ENCODE data around the gene SPAG16.
"Not testable (repeated sequence)": the region's sequence is repeated elsewhere in the genome, so short reads cannot be mapped to it uniquely, and the experiment has no call there.

SPAG16 gene

DNA sequence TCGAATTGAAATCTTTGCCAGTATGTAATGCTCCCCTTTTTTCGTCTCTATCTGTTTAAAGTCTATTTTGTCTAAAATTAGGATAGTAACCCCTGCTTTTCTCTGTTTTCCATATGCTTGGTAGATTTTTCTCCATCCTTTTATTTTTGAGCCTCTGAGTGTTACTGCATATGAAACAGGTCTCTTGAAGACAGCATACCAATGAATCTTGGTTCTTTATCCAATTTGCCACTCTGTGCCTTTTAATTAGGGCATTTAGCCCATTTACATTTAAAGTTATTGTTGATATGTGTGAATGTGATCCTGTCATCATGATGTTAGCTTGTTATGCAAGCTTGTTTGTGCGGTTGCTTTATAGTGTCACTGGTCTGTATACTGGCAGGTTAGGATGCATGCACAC, 635.8 kb downstream of the SPAG16 start:
- no peak overlapping the region for H3K4me3 ChIP-seq
- H3K27ac ChIP-seq, result no peak overlapping the region
- H4K20me1 ChIP-seq, result no peaks in the 10 kb centered on the region
- H3K9ac ChIP-seq, result no peak overlapping the region
- no peak overlapping the region for H3K4me2 ChIP-seq
- no peaks in the 10 kb centered on the region for H3K4me1 ChIP-seq
- H3K27me3 ChIP-seq, result no peaks in the 10 kb centered on the region
- no peak for TF ChIP-seq Cebpa-rat (IDR thresholded peaks at IDR 0.05)
- no peaks in the 10 kb centered on the region for H3K36me3 ChIP-seq
- H3K9me3 ChIP-seq, result peaks cover 33% of the 10 kb centered on the region

DNA sequence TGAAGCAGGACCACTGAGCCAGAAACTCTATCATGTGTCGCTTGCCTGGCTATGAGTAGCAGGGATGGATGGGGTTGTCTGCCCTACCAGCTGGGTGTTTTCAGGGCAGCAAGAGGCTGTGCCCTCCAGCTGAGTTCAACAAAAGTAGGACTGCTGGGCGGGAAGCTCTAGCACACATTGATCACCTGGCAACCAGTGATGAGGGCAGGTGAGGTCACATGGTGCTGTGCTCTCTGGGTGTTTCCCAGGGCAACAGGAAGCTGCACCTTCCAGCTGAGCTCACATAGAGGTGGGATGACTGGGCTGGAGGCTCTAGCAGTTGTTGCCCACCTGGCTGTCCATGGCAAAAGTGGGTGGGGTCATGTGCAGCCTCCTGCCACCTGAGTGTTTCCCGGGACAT, 639.3 kb downstream of the SPAG16 start:
- TF ChIP-seq Cebpa-rat (IDR thresholded peaks at IDR 0.05), result no peak
- H3K9me3 ChIP-seq, result peaks cover 33% of the 10 kb centered on the region
- no peak overlapping the region for H3K4me2 ChIP-seq
- no peak overlapping the region for H3K4me3 ChIP-seq
- H3K27ac ChIP-seq, result no peak overlapping the region
- H3K4me1 ChIP-seq, result no peaks in the 10 kb centered on the region
- H4K20me1 ChIP-seq, result no peaks in the 10 kb centered on the region
- H3K9ac ChIP-seq, result no peak overlapping the region
- no peaks in the 10 kb centered on the region for H3K36me3 ChIP-seq
- H3K27me3 ChIP-seq, result no peaks in the 10 kb centered on the region

DNA sequence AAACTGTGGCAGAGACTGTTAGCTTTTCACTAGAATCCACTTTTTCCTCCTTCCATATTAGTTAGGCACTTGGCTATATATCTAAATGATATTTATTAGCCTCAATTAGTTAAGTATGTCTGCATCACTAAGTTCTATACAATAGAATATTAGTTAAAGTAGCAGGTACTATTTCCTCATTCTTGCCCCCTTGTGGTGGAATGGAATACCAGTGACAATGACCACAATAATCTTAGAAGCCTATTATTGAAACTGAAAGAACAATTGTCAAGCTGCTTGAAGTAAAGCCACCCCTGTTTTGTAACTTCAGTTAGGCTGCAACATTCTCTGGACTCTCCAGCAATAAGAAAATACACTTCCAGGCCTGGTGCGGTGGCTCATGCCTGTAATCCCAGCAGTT, 650.3 kb downstream of the SPAG16 start:
- H3K9me3 ChIP-seq, result no peaks in the 10 kb centered on the region
- no peak overlapping the region for H3K27ac ChIP-seq
- H3K4me3 ChIP-seq, result no peak overlapping the region
- no peaks in the 10 kb centered on the region for H3K36me3 ChIP-seq
- no peaks in the 10 kb centered on the region for H4K20me1 ChIP-seq
- TF ChIP-seq Cebpa-rat (IDR thresholded peaks at IDR 0.05), result no peak
- H3K27me3 ChIP-seq, result no peaks in the 10 kb centered on the region
- no peak overlapping the region for H3K9ac ChIP-seq
- no peaks in the 10 kb centered on the region for H3K4me1 ChIP-seq
- H3K4me2 ChIP-seq, result no peak overlapping the region

DNA sequence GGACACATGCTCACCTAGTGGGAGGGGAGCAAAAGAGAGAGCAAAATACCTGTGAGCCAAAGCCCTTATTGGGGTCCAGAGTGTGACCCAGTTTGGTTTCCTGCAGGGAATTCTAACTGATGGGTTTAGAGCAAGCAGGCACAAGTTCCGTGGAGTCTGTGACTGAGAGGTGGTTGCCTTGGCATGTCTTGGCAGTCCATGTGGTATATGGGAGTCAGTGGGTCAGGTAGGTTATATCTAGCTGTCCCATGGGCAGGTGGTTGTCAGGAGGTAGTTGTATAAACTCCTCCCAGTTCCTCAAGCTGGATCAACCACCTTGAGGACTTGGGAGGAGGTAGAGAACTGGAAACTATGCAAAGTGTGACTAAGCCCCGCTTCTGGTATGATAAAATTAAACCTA, 673.8 kb downstream of the SPAG16 start:
- Histone ChIP-seq H3K4me2 (no peak overlapping the region), H3K27ac (no peak overlapping the region), H3K9me3 (no peaks in the 10 kb centered on the region), H3K36me3 (no peaks in the 10 kb centered on the region), H4K20me1 (no peaks in the 10 kb centered on the region), H3K4me3 (no peak overlapping the region), H3K27me3 (no peaks in the 10 kb centered on the region), H3K4me1 (no peaks in the 10 kb centered on the region), H3K9ac (no peak overlapping the region)
- no peak for TF ChIP-seq Cebpa-rat (IDR thresholded peaks at IDR 0.05)

DNA sequence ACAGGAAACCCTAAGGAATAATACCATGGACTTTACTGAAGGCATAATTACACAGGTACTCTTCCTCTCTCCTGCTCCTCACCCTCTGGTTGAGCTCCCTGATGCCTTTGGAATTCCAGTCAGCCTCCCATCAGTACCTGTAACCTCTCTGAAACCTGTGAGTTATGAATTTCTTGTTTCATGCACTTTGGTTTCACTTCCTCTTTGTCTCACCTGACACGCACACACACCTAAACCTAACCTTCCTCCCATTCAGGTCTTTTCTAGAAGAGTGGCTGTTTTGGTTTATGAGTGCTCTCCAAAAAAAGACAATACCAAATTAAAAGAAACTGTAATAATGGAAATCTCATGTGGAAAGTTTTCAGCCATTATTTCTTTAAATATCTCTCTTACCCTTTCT, 675.3 kb downstream of the SPAG16 start:
- H3K4me2 ChIP-seq, result no peak overlapping the region
- no peaks in the 10 kb centered on the region for H4K20me1 ChIP-seq
- no peaks in the 10 kb centered on the region for H3K27me3 ChIP-seq
- no peaks in the 10 kb centered on the region for H3K4me1 ChIP-seq
- TF ChIP-seq Cebpa-rat (IDR thresholded peaks at IDR 0.05), result no peak
- no peak overlapping the region for H3K4me3 ChIP-seq
- H3K9ac ChIP-seq, result no peak overlapping the region
- no peaks in the 10 kb centered on the region for H3K9me3 ChIP-seq
- H3K36me3 ChIP-seq, result no peaks in the 10 kb centered on the region
- H3K27ac ChIP-seq, result no peak overlapping the region

DNA sequence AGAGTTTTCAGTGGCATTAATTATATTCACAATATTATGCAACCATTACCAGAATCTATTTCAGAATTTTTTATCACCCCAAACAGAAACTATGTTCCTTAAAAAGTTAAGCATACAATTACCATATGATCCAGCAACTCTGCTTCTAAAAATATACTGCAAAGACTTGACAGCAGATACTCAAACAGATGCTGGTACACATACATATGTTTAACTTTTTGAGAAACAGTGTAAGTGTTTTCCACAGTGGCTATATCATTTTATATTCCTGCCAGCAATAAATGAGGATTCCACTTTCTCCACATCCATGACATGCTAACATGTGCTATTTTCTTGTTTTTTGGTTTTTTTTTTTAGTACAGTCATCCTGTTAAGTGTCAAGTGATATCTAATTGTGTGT, 687.3 kb downstream of the SPAG16 start:
- Histone ChIP-seq H4K20me1 (no peaks in the 10 kb centered on the region), H3K4me3 (no peak overlapping the region), H3K9ac (no peak overlapping the region), H3K4me2 (no peak overlapping the region), H3K36me3 (no peaks in the 10 kb centered on the region), H3K27me3 (no peaks in the 10 kb centered on the region), H3K27ac (no peak overlapping the region), H3K9me3 (no peaks in the 10 kb centered on the region), H3K4me1 (no peaks in the 10 kb centered on the region)
- no peak for TF ChIP-seq Cebpa-rat (IDR thresholded peaks at IDR 0.05)

DNA sequence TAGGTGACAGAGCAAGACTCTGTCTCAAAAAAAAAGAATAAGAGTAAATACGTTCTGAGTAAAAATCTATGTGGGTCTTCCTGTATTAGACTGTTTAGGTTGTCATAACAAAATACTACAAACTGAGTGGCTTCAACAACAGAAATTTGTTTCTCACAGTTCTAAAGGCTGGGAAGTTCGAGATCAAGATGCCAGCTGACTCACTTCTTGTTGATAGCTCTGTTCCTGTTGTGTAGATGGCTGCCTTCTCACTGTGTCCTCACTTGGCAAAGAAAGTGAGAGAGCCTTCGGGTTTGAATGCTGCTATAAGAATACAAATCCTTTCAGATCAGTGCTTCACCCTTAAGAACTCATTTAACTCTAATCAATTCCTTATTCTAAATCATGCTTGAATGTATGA, 696.6 kb downstream of the SPAG16 start:
- Histone ChIP-seq H3K27me3 (no peaks in the 10 kb centered on the region), H3K27ac (no peak overlapping the region), H3K36me3 (no peaks in the 10 kb centered on the region), H3K4me3 (no peak overlapping the region), H4K20me1 (no peaks in the 10 kb centered on the region), H3K4me2 (no peak overlapping the region), H3K9ac (no peak overlapping the region), H3K4me1 (no peaks in the 10 kb centered on the region), H3K9me3 (no peaks in the 10 kb centered on the region)
- TF ChIP-seq Cebpa-rat (IDR thresholded peaks at IDR 0.05), result no peak

DNA sequence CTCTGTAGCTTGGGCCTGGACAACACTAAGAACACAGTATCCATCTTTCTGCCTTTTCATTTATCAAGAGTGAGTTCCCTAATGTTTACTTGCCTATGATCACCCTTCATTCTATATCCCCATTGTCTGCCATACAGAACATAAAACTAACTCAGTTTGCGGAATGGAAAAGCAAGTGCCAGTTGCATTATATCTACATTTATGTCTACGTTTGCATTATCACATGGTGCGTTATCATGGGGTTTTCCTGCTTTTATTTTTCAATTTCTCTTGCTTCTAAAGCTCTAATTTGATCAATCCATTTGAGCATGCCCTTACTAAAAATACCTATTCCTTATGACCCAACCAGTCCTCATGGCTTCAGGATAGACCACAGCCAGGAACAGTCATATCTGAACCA, 704.9 kb downstream of the SPAG16 start:
- H3K4me1 ChIP-seq, result no peaks in the 10 kb centered on the region
- H3K4me3 ChIP-seq, result no peak overlapping the region
- no peak overlapping the region for H3K9ac ChIP-seq
- TF ChIP-seq Cebpa-rat (IDR thresholded peaks at IDR 0.05), result no peak
- H3K27me3 ChIP-seq, result no peaks in the 10 kb centered on the region
- H3K9me3 ChIP-seq, result no peaks in the 10 kb centered on the region
- H3K36me3 ChIP-seq, result no peaks in the 10 kb centered on the region
- H3K27ac ChIP-seq, result no peak overlapping the region
- H3K4me2 ChIP-seq, result no peak overlapping the region
- no peaks in the 10 kb centered on the region for H4K20me1 ChIP-seq

DNA sequence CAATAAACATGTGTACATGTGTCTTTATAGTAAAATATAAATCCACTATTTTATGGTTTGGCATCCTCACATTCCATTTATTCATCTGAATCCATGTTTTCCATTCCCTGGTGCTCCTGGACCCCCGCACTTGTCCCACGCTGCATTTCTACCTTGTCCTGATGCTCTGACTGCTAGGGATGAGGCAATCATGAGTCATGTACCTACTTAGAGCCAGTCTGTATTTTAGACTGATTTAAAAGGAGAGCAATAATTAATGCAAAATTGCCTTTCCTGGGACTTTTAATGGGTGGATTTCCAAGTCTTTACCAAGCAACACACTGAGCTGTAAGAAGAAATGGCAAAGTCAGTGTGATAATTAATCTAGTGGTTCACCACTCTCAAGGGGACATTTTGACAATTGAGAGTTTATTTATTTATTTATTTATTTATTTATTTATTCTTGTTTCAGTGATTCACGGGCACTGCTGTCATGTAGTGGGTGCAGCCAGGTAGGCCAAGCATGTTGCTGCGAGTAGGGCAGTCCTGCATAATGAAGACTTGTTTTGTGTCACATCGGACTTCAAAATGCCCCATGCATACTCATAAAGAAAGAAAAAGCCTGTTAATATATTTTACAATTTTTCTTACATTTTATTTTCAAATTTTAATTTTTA, 707.3 kb downstream of the SPAG16 start:
- H3K27me3 ChIP-seq, result no peaks in the 10 kb centered on the region
- H4K20me1 ChIP-seq, result no peaks in the 10 kb centered on the region
- H3K9me3 ChIP-seq, result no peaks in the 10 kb centered on the region
- H3K4me1 ChIP-seq, result no peaks in the 10 kb centered on the region
- no peak overlapping the region for H3K4me2 ChIP-seq
- no peak for TF ChIP-seq Cebpa-rat (IDR thresholded peaks at IDR 0.05)
- H3K9ac ChIP-seq, result no peak overlapping the region
- no peak overlapping the region for H3K4me3 ChIP-seq
- no peaks in the 10 kb centered on the region for H3K36me3 ChIP-seq
- H3K27ac ChIP-seq, result no peak overlapping the region

DNA sequence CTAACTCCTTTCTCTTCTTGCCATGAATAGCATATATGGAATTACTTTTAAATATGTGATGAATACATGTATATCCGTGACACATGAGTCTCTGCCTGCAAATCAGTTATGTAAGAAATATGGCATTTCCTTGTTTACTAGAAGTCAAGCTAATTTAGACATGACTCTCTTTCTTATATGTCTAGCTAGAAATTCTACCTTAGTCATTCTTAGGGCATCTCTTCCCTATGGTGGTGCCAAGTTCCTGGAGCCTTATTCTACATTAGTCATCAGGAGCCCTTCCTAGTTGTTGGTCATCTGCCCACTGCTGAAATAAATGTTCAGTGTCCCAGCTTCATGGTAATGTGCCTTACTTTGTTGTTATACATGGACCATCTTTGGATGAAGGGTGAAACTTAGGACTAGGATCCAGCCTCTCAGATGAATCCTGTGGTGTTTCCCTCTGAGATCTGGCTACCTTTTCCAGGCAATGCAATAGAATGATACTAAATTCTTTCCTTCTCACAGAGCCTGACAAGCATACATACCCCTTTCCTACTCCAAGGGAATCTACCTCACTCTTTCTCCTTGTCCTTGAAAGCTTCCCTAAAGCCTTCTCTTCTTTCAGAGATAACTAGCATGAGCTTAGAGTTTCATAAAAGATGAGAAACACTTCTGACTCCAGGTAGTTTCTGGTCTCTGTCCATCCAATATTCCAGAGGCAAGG, 711.3 kb downstream of the SPAG16 start:
- Histone ChIP-seq H3K36me3 (no peaks in the 10 kb centered on the region), H4K20me1 (no peaks in the 10 kb centered on the region), H3K9me3 (no peaks in the 10 kb centered on the region), H3K27ac (no peak overlapping the region), H3K4me1 (no peaks in the 10 kb centered on the region), H3K4me2 (no peak overlapping the region), H3K27me3 (no peaks in the 10 kb centered on the region), H3K9ac (no peak overlapping the region), H3K4me3 (no peak overlapping the region)
- no peak for TF ChIP-seq Cebpa-rat (IDR thresholded peaks at IDR 0.05)

DNA sequence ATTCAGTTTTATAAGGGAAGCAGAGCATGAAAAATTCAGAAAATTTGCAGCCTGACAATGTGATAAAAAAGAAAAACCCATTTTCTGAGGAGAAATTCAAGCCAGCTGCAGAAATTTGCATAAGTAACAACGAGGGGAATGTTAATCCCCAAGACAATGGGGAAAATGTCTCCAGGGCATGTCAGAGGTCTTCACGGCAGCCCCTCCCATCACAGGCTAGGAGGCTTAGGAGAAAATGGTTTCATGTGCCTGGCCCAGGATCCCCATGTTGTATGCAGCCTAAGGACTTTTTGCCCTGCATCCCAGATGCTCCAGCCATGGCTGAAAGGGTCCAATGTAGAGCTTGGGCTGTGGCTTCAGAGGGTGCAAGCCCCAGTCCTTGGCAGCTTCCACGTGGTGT, 714.7 kb downstream of the SPAG16 start:
- H3K4me1 ChIP-seq, H3K9ac ChIP-seq, H3K27ac ChIP-seq, H3K36me3 ChIP-seq, H3K27me3 ChIP-seq, H3K4me3 ChIP-seq, H3K4me2 ChIP-seq, H3K9me3 ChIP-seq, H4K20me1 ChIP-seq: not testable (repeated sequence)

Measured in BLaER1 (cell line).